CD4-positive, alpha-beta T cell treated with Interleukin-15 for 4 hours (primary cell): ENCODE results near the gene COX7A1.
A peak's percentile ranks its signal among the peaks of the same experiment; 100 is the strongest.
"Not testable (repeated sequence)": the region's sequence is repeated elsewhere in the genome, so short reads cannot be mapped to it uniquely, and the experiment has no call there.

Experiments
- DNase-seq: peaks from one replicate; pipeline ENCODE4 v3.0.0-alpha.2; 2020; ENCODE audit warnings: low spot score

COX7A1 gene

GRCh38 chr19:36141039-36141927, 11.0 kb downstream of the COX7A1 start:
- peak; percentile 93 for DNase-seq

GRCh38 chr19:36140304-36141038, 11.8 kb downstream of the COX7A1 start:
- DNase-seq, result peak; percentile 10

GRCh38 chr19:36139473-36140303, 12.6 kb downstream of the COX7A1 start, which contains the start of gene CAPNS1:
Gene CAPNS1 (plus strand): TSS chr19:36140066. CDS start chr19:36141012, 946 bp downstream.
- DNase-seq, result peak; percentile 93

- no peak for DNase-seq
Observed at GRCh38 chr19:36139120-36139472, 13.2 kb downstream of the COX7A1 start.

GRCh38 chr19:36136964-36137686, 15.1 kb downstream of the COX7A1 start:
- peak; percentile 18 for DNase-seq

GRCh38 chr19:36134867-36135266, 17.4 kb downstream of the COX7A1 start:
- not testable (repeated sequence) for DNase-seq

GRCh38 chr19:36131221-36131620, 21.0 kb downstream of the COX7A1 start:
- DNase-seq, result peak; percentile 11

GRCh38 chr19:36128392-36128736, 23.9 kb downstream of the COX7A1 start:
- DNase-seq, result no peak

GRCh38 chr19:36125557-36125956, 26.7 kb downstream of the COX7A1 start:
- DNase-seq, result no peak

- no peak for DNase-seq
Observed at GRCh38 chr19:36121486-36122124, 30.6 kb downstream of the COX7A1 start.

GRCh38 chr19:36120984-36121358, 31.3 kb downstream of the COX7A1 start:
- DNase-seq, result no peak

- DNase-seq, result no peak
Observed at GRCh38 chr19:36120092-36120983, 31.9 kb downstream of the COX7A1 start.

- DNase-seq, result no peak
Observed at GRCh38 chr19:36116344-36116637, 36.0 kb downstream of the COX7A1 start.

- DNase-seq, result peak; percentile 92
Observed at GRCh38 chr19:36115453-36116343, 36.5 kb downstream of the COX7A1 start, which contains the start of gene TBCB. Gene TBCB (plus strand): TSS chr19:36115468. CDS start chr19:36115561, 93 bp downstream.

GRCh38 chr19:36114721-36115452, 37.4 kb downstream of the COX7A1 start, which contains the start of gene POLR2I:
Gene POLR2I (minus strand): TSS chr19:36114875. CDS start chr19:36114856, 19 bp downstream.
- peak; percentile 100 for DNase-seq

- DNase-seq, result peak; percentile 6
Observed at GRCh38 chr19:36113894-36114720, 38.1 kb downstream of the COX7A1 start.

GRCh38 chr19:36113425-36113824, 38.8 kb downstream of the COX7A1 start:
- no peak for DNase-seq
